ENCODE results near the gene UBAC2.

The UBAC2 gene

GRCh38 chr13:99383511-99383921 lies 182.9 kb downstream of the UBAC2 start:
- no peaks in the 10 kb centered on the region for H3K36me3 ChIP-seq (ENCODE audit: insufficient read depth)
- H3K9ac ChIP-seq, result no peak overlapping the region
- H3K4me2 ChIP-seq, result no peak overlapping the region
- no peak for TF ChIP-seq CTCF (conservative IDR thresholded peaks at IDR 0.05; ENCODE audit: low read depth, low read length)
- no peaks in the 10 kb centered on the region for H3K4me1 ChIP-seq (ENCODE audit: low read depth, poor library complexity, severe bottlenecking)
- H3K79me2 ChIP-seq (ENCODE audit: insufficient read depth, low read depth), result no peaks in the 10 kb centered on the region
- H4K20me1 ChIP-seq (ENCODE audit: insufficient read depth), result no peaks in the 10 kb centered on the region
- no peak overlapping the region for H3K27ac ChIP-seq
- H2AFZ ChIP-seq (ENCODE audit: low read depth), result no peak overlapping the region
- no peaks in the 10 kb centered on the region for H3K27me3 ChIP-seq (ENCODE audit: insufficient read depth, low read depth)
- no peak overlapping the region for H3K4me3 ChIP-seq (IDR thresholded peaks at IDR 0.05; ENCODE audit: insufficient read depth, low read depth, low read length)

- H3K27ac ChIP-seq, result no peak overlapping the region
Measured at GRCh38 chr13:99383946-99384345, 183.3 kb downstream of the UBAC2 start.

GRCh38 chr13:99384468-99384867 lies 183.8 kb downstream of the UBAC2 start:
- no peak overlapping the region for H3K4me3 ChIP-seq (IDR thresholded peaks at IDR 0.05; ENCODE audit: insufficient read depth, low read depth, low read length)
- no peaks in the 10 kb centered on the region for H3K27me3 ChIP-seq (ENCODE audit: insufficient read depth, low read depth)
- H2AFZ ChIP-seq (ENCODE audit: low read depth), result no peak overlapping the region
- H3K9ac ChIP-seq, result no peak overlapping the region
- no peaks in the 10 kb centered on the region for H3K79me2 ChIP-seq (ENCODE audit: insufficient read depth, low read depth)
- TF ChIP-seq CTCF (conservative IDR thresholded peaks at IDR 0.05; ENCODE audit: low read depth, low read length), result no peak
- H3K27ac ChIP-seq, result no peak overlapping the region
- H4K20me1 ChIP-seq (ENCODE audit: insufficient read depth), result no peaks in the 10 kb centered on the region
- H3K4me2 ChIP-seq, result no peak overlapping the region
- H3K36me3 ChIP-seq (ENCODE audit: insufficient read depth), result no peaks in the 10 kb centered on the region
- H3K4me1 ChIP-seq (ENCODE audit: low read depth, poor library complexity, severe bottlenecking), result no peaks in the 10 kb centered on the region

More at GRCh38 chr13:99383946-99384345, 183.3 kb downstream of the UBAC2 start:
- no peaks in the 10 kb centered on the region for H4K20me1 ChIP-seq (ENCODE audit: insufficient read depth)
- no peak overlapping the region for H3K9ac ChIP-seq
- no peak overlapping the region for H3K4me3 ChIP-seq (IDR thresholded peaks at IDR 0.05; ENCODE audit: insufficient read depth, low read depth, low read length)
- no peaks in the 10 kb centered on the region for H3K79me2 ChIP-seq (ENCODE audit: insufficient read depth, low read depth)
- H3K36me3 ChIP-seq (ENCODE audit: insufficient read depth), result no peaks in the 10 kb centered on the region
- H3K4me1 ChIP-seq (ENCODE audit: low read depth, poor library complexity, severe bottlenecking), result no peaks in the 10 kb centered on the region
- H2AFZ ChIP-seq (ENCODE audit: low read depth), result no peak overlapping the region
- no peaks in the 10 kb centered on the region for H3K27me3 ChIP-seq (ENCODE audit: insufficient read depth, low read depth)
- TF ChIP-seq CTCF (conservative IDR thresholded peaks at IDR 0.05; ENCODE audit: low read depth, low read length), result no peak
- H3K4me2 ChIP-seq, result no peak overlapping the region

GRCh38 chr13:99385161-99385560 lies 184.5 kb downstream of the UBAC2 start:
- TF ChIP-seq CTCF (conservative IDR thresholded peaks at IDR 0.05; ENCODE audit: low read depth, low read length), result no peak
- Histone ChIP-seq H4K20me1 (ENCODE audit: insufficient read depth) (no peaks in the 10 kb centered on the region), H3K27ac (no peak overlapping the region), H2AFZ (ENCODE audit: low read depth) (no peak overlapping the region), H3K4me3 (IDR thresholded peaks at IDR 0.05; ENCODE audit: insufficient read depth, low read depth, low read length) (no peak overlapping the region), H3K4me2 (no peak overlapping the region), H3K9ac (no peak overlapping the region), H3K4me1 (ENCODE audit: low read depth, poor library complexity, severe bottlenecking) (no peaks in the 10 kb centered on the region), H3K79me2 (ENCODE audit: insufficient read depth, low read depth) (no peaks in the 10 kb centered on the region), H3K27me3 (ENCODE audit: insufficient read depth, low read depth) (no peaks in the 10 kb centered on the region), H3K36me3 (ENCODE audit: insufficient read depth) (no peaks in the 10 kb centered on the region)
